ENCODE measurements around the gene LSAMP.

- TF ChIP-seq REST (IDR thresholded peaks at IDR 0.05; ENCODE audit: borderline replicate concordance in 1 of 2, low read depth in 1 of 2, low read length in 2 of 2) (no peak), ZSCAN12 (CRISPR knock-in tag; IDR thresholded peaks at IDR 0.05) (no peak), CTCF (CRISPR knock-in tag; IDR thresholded peaks at IDR 0.05) (no peak), EHMT2 (IDR thresholded peaks at IDR 0.05; ENCODE audit: borderline replicate concordance, low read depth, low read length) (no peak), CCAR2 (optimal IDR thresholded peaks at IDR 0.05; ENCODE audit: low read depth, low read length) (no peak), IKZF1 (IDR thresholded peaks at IDR 0.05) (no peak), ZNF121 (CRISPR knock-in tag; IDR thresholded peaks at IDR 0.05) (no peak), ZNF230 (CRISPR knock-in tag; IDR thresholded peaks at IDR 0.05) (no peak), PHF8 (CRISPR knock-in tag; IDR thresholded peaks at IDR 0.05) (no peak)
These were observed 28.1 kb downstream of the LSAMP start for GRCh38 chr3:116417151-116417550.

All from HepG2 (cell line).